Activated T-helper 17 cell treated with anti-CD3 and anti-CD28 coated beads, Interleukin-2, amount 50 U/mL, for 72 hours (primary cell): ENCODE measurements around the gene IGSF6. TPM values are rescaled to one million over a fixed set of nuclear protein-coding genes. Genes with fewer than 3 reads are reported as not detected.
"Not testable (repeated sequence)": the region's sequence is repeated elsewhere in the genome, so short reads cannot be mapped to it uniquely, and the experiment has no call there.

ENCODE experiments used
- ATAC-seq: fragments of 150-1000 bp; cut with Tn5 transposase; replicated peaks from 2 replicates; pipeline ENCODE4 v1.10.0; 2021; ENCODE audit warnings: mild to moderate bottlenecking, moderate library complexity
- H3K27ac Mint-ChIP-seq: one replicate; pipeline ENCODE4 v1.8.0; 2022; ENCODE audit warnings: mixed read lengths
- H3K27me3 Mint-ChIP-seq: one replicate; pipeline ENCODE4 v1.8.0; 2022; ENCODE audit warnings: mixed read lengths
- H3K36me3 Mint-ChIP-seq: one replicate; pipeline ENCODE4 v1.8.0; 2022; ENCODE audit warnings: low read depth, mild to moderate bottlenecking, mixed read lengths
- H3K4me1 Mint-ChIP-seq: one replicate; pipeline ENCODE4 v1.8.0; 2022; ENCODE audit warnings: mixed read lengths
- H3K4me3 Mint-ChIP-seq: one replicate; pipeline ENCODE4 v1.8.0; 2022; ENCODE audit warnings: mild to moderate bottlenecking, mixed read lengths
- H3K9me3 Mint-ChIP-seq: one replicate; pipeline ENCODE4 v1.8.0; 2022; ENCODE audit warnings: mixed read lengths
- total RNA-seq, 2 donors: library from RNA; stranded (reverse); gene quantifications; one replicate each; pipeline ENCODE4 v1.2.3, GENCODE V29; 2022

Gene IGSF6
- total RNA-seq, 2 donors from 2014 or later = 0.45 TPM; not detected in 1

- no peak for ATAC-seq
- peaks cover 32% of the 10 kb centered on the region for H3K36me3 Mint-ChIP-seq
- no peak overlapping the region for H3K27ac Mint-ChIP-seq
- peaks cover 34% of the 10 kb centered on the region for H3K4me1 Mint-ChIP-seq
- peak overlapping the region; percentile 63 for H3K4me3 Mint-ChIP-seq
- H3K9me3 Mint-ChIP-seq = no peaks in the 10 kb centered on the region
- no peaks in the 10 kb centered on the region for H3K27me3 Mint-ChIP-seq
Observed at GRCh38 chr16:21610766-21611165, 41.6 kb downstream of the IGSF6 start.

- no peak overlapping the region for H3K27ac Mint-ChIP-seq
Observed at GRCh38 chr16:21610006-21610544, 42.3 kb downstream of the IGSF6 start.

GRCh38 chr16:21608639-21609328 is 43.6 kb downstream of the IGSF6 start:
- ATAC-seq = peak; percentile 62
- peak overlapping the region; percentile 32 for H3K4me3 Mint-ChIP-seq
- H3K4me1 Mint-ChIP-seq = peaks cover 38% of the 10 kb centered on the region
- peaks cover 13% of the 10 kb centered on the region for H3K36me3 Mint-ChIP-seq
- no peaks in the 10 kb centered on the region for H3K9me3 Mint-ChIP-seq
- H3K27ac Mint-ChIP-seq = peak overlapping the region; percentile 60
- H3K27me3 Mint-ChIP-seq = no peaks in the 10 kb centered on the region

More at GRCh38 chr16:21610006-21610544, 42.3 kb downstream of the IGSF6 start:
- H3K9me3 Mint-ChIP-seq = no peaks in the 10 kb centered on the region
- ATAC-seq = no peak
- H3K27me3 Mint-ChIP-seq = no peaks in the 10 kb centered on the region
- H3K36me3 Mint-ChIP-seq = peaks cover 26% of the 10 kb centered on the region
- H3K4me3 Mint-ChIP-seq = no peak overlapping the region
- H3K4me1 Mint-ChIP-seq = peaks cover 31% of the 10 kb centered on the region

- Mint-ChIP-seq H3K4me1 (peaks cover 36% of the 10 kb centered on the region), H3K4me3 (peak overlapping the region; percentile 6)
- not testable (repeated sequence) for ATAC-seq, H3K27ac Mint-ChIP-seq, H3K9me3 Mint-ChIP-seq, H3K27me3 Mint-ChIP-seq, H3K36me3 Mint-ChIP-seq
Observed at GRCh38 chr16:21605848-21606247, 46.6 kb downstream of the IGSF6 start.

GRCh38 chr16:21603928-21604327 is 48.5 kb downstream of the IGSF6 start:
- Mint-ChIP-seq H3K36me3 (no peaks in the 10 kb centered on the region), H3K9me3 (no peaks in the 10 kb centered on the region), H3K4me3 (no peak overlapping the region), H3K27me3 (no peaks in the 10 kb centered on the region), H3K27ac (no peak overlapping the region), H3K4me1 (peaks cover 35% of the 10 kb centered on the region)
- no peak for ATAC-seq

- H3K9me3 Mint-ChIP-seq = no peaks in the 10 kb centered on the region
- H3K4me1 Mint-ChIP-seq = peaks cover 33% of the 10 kb centered on the region
- ATAC-seq = no peak
- no peak overlapping the region for H3K4me3 Mint-ChIP-seq
- H3K36me3 Mint-ChIP-seq = no peaks in the 10 kb centered on the region
- no peak overlapping the region for H3K27ac Mint-ChIP-seq
- H3K27me3 Mint-ChIP-seq = no peaks in the 10 kb centered on the region
Observed at GRCh38 chr16:21602785-21603184, 49.6 kb downstream of the IGSF6 start.

- ATAC-seq = peak; percentile 16
- Mint-ChIP-seq H3K27me3 (no peaks in the 10 kb centered on the region), H3K36me3 (no peaks in the 10 kb centered on the region), H3K27ac (peak overlapping the region; percentile 90), H3K4me3 (peak overlapping the region; percentile 97), H3K4me1 (peaks cover 33% of the 10 kb centered on the region), H3K9me3 (no peaks in the 10 kb centered on the region)
Observed at GRCh38 chr16:21600031-21600773, 52.2 kb downstream of the IGSF6 start.

- Mint-ChIP-seq H3K36me3 (no peaks in the 10 kb centered on the region), H3K27me3 (no peaks in the 10 kb centered on the region), H3K27ac (peak within 1 kb of the TSS; percentile 94), H3K9me3 (no peaks in the 10 kb centered on the region), H3K4me1 (peaks cover 30% of the 10 kb centered on the region), H3K4me3 (peak within 1 kb of the TSS; percentile 97)
- ATAC-seq = peak; percentile 96
Observed at GRCh38 chr16:21599122-21600030, 53.0 kb downstream of the IGSF6 start, which contains the start of gene METTL9. TSS of gene METTL9 (plus strand) at chr16:21599577. CDS start at chr16:21599734, 157 bp downstream.

- Mint-ChIP-seq H3K4me3 (peak overlapping the region; percentile 91), H3K27ac (peak overlapping the region; percentile 94), H3K9me3 (no peaks in the 10 kb centered on the region), H3K27me3 (no peaks in the 10 kb centered on the region), H3K4me1 (peaks cover 26% of the 10 kb centered on the region), H3K36me3 (no peaks in the 10 kb centered on the region)
- ATAC-seq = peak; percentile 6
Observed at GRCh38 chr16:21598701-21599121, 53.7 kb downstream of the IGSF6 start.

- Mint-ChIP-seq H3K9me3 (no peaks in the 10 kb centered on the region), H3K4me1 (peaks cover 26% of the 10 kb centered on the region), H3K4me3 (peak overlapping the region; percentile 91), H3K27me3 (no peaks in the 10 kb centered on the region), H3K36me3 (no peaks in the 10 kb centered on the region), H3K27ac (peak overlapping the region; percentile 94)
- ATAC-seq = no peak
Observed at GRCh38 chr16:21598206-21598605, 54.2 kb downstream of the IGSF6 start.

- ATAC-seq = no peak
- no peaks in the 10 kb centered on the region for H3K9me3 Mint-ChIP-seq
- no peaks in the 10 kb centered on the region for H3K36me3 Mint-ChIP-seq
- peak overlapping the region; percentile 91 for H3K4me3 Mint-ChIP-seq
- H3K27me3 Mint-ChIP-seq = no peaks in the 10 kb centered on the region
- peaks cover 26% of the 10 kb centered on the region for H3K4me1 Mint-ChIP-seq
- H3K27ac Mint-ChIP-seq = peak overlapping the region; percentile 69
Observed at GRCh38 chr16:21597561-21598030, 54.8 kb downstream of the IGSF6 start.

- Mint-ChIP-seq H3K9me3 (no peaks in the 10 kb centered on the region), H3K36me3 (no peaks in the 10 kb centered on the region), H3K4me1 (peaks cover 4% of the 10 kb centered on the region), H3K4me3 (no peak overlapping the region), H3K27ac (no peak overlapping the region), H3K27me3 (no peaks in the 10 kb centered on the region)
- no peak for ATAC-seq
Observed at GRCh38 chr16:21593530-21594289, 58.7 kb downstream of the IGSF6 start.

GRCh38 chr16:21592191-21592590 is 60.2 kb downstream of the IGSF6 start:
- no peaks in the 10 kb centered on the region for H3K9me3 Mint-ChIP-seq
- no peak overlapping the region for H3K4me3 Mint-ChIP-seq
- no peaks in the 10 kb centered on the region for H3K4me1 Mint-ChIP-seq
- ATAC-seq = no peak
- no peak overlapping the region for H3K27ac Mint-ChIP-seq
- H3K36me3 Mint-ChIP-seq = no peaks in the 10 kb centered on the region
- H3K27me3 Mint-ChIP-seq = no peaks in the 10 kb centered on the region
